ENCODE results near the gene IL22RA1. TPM values are rescaled to one million over a fixed set of nuclear protein-coding genes. Genes with fewer than 3 reads are reported as not detected.

Gene IL22RA1
- total and polyA plus RNA-seq, 2 experiments from 2014 or later, result 0.21 TPM; not detected in 1

- Histone ChIP-seq H3K79me2 (ENCODE audit: insufficient read depth) (no peaks in the 10 kb centered on the region), H3K4me1 (ENCODE audit: insufficient read depth) (no peaks in the 10 kb centered on the region), H3K9me3 (ENCODE audit: low read depth) (no peaks in the 10 kb centered on the region), H3K9me2 (ENCODE audit: insufficient read depth) (no peaks in the 10 kb centered on the region), H3K36me3 (ENCODE audit: low read depth) (no peaks in the 10 kb centered on the region), H3K27ac (no peak overlapping the region), H2AFZ (no peak overlapping the region), H3K9ac (no peak overlapping the region), H4K20me1 (ENCODE audit: insufficient read depth) (no peaks in the 10 kb centered on the region), H3K27me3 (replicated peaks; ENCODE audit: insufficient read depth) (no peaks in the 10 kb centered on the region), H3K4me3 (no peak overlapping the region), H3F3A (ENCODE audit: insufficient read depth) (no peaks in the 10 kb centered on the region), H3K4me2 (ENCODE audit: unreplicated experiment) (no peak overlapping the region)
- in situ Hi-C loops (cut with MboI), result no loop called here
- TF ChIP-seq EZH2 (IDR thresholded peaks at IDR 0.05; ENCODE audit: insufficient read depth, poor library complexity, severe bottlenecking) (no peak), EZH2phosphoT487 (IDR thresholded peaks at IDR 0.05; ENCODE audit: insufficient read depth, low read depth) (no peak)
- 74 to 76% methylated on average over 9 of the region's 9 CpGs for WGBS, 2 experiments (ENCODE audit: low coverage in 1 of 2, low lambda C conversion rate in 2 of 2, missing lambda C conversion rate in 2 of 2)
- DNase-seq, result no peak
These were observed 49.2 kb downstream of the IL22RA1 start for GRCh38 chr1:24093732-24094131.

GRCh38 chr1:24092979-24093378 is 50.0 kb downstream of the IL22RA1 start:
- Histone ChIP-seq H3K4me1 (ENCODE audit: insufficient read depth) (no peaks in the 10 kb centered on the region), H3K4me3 (no peak overlapping the region), H2AFZ (no peak overlapping the region), H3K27me3 (replicated peaks; ENCODE audit: insufficient read depth) (no peaks in the 10 kb centered on the region), H3K36me3 (ENCODE audit: low read depth) (no peaks in the 10 kb centered on the region), H4K20me1 (ENCODE audit: insufficient read depth) (no peaks in the 10 kb centered on the region), H3K9ac (no peak overlapping the region), H3K4me2 (ENCODE audit: unreplicated experiment) (no peak overlapping the region), H3K9me2 (ENCODE audit: insufficient read depth) (no peaks in the 10 kb centered on the region), H3K27ac (no peak overlapping the region), H3K79me2 (ENCODE audit: insufficient read depth) (no peaks in the 10 kb centered on the region), H3F3A (ENCODE audit: insufficient read depth) (no peaks in the 10 kb centered on the region), H3K9me3 (ENCODE audit: low read depth) (no peaks in the 10 kb centered on the region)
- no peak for TF ChIP-seq EZH2 (IDR thresholded peaks at IDR 0.05; ENCODE audit: insufficient read depth, poor library complexity, severe bottlenecking)
- no peak for TF ChIP-seq EZH2phosphoT487 (IDR thresholded peaks at IDR 0.05; ENCODE audit: insufficient read depth, low read depth)
- 86 to 93% methylated on average over 8 to 9 of the region's 9 CpGs for WGBS, 2 experiments (ENCODE audit: low coverage in 1 of 2, low lambda C conversion rate in 2 of 2, missing lambda C conversion rate in 2 of 2)
- no peak for DNase-seq
- in situ Hi-C loops (cut with MboI), result no loop called here

- WGBS, 2 experiments (ENCODE audit: low coverage in 1 of 2, low lambda C conversion rate in 2 of 2, missing lambda C conversion rate in 2 of 2), result 76 to 77% methylated on average over 12 to 13 of the region's 13 CpGs
- Histone ChIP-seq H3K9me2 (ENCODE audit: insufficient read depth) (no peaks in the 10 kb centered on the region), H4K20me1 (ENCODE audit: insufficient read depth) (no peaks in the 10 kb centered on the region)
These were observed 50.9 kb downstream of the IL22RA1 start for GRCh38 chr1:24091971-24092482.

GRCh38 chr1:24090736-24091135 is 52.2 kb downstream of the IL22RA1 start:
- peaks cover 4% of the 10 kb centered on the region; the same call in 1 of the 2 replicates for H3K4me1 ChIP-seq (ENCODE audit: insufficient read depth)
- in situ Hi-C loops (cut with MboI), result no loop called here
- no peaks in the 10 kb centered on the region for H3K79me2 ChIP-seq (ENCODE audit: insufficient read depth)

More at GRCh38 chr1:24091971-24092482, 50.9 kb downstream of the IL22RA1 start:
- TF ChIP-seq EZH2phosphoT487 (IDR thresholded peaks at IDR 0.05; ENCODE audit: insufficient read depth, low read depth), result no peak
- no peak for TF ChIP-seq EZH2 (IDR thresholded peaks at IDR 0.05; ENCODE audit: insufficient read depth, poor library complexity, severe bottlenecking)
- H3K79me2 ChIP-seq (ENCODE audit: insufficient read depth), result no peaks in the 10 kb centered on the region
- H3K27ac ChIP-seq, result no peak overlapping the region
- no peak overlapping the region for H3K4me2 ChIP-seq (ENCODE audit: unreplicated experiment)
- no peaks in the 10 kb centered on the region for H3F3A ChIP-seq (ENCODE audit: insufficient read depth)
- DNase-seq, result peak; percentile 20
- no peaks in the 10 kb centered on the region for H3K27me3 ChIP-seq (replicated peaks; ENCODE audit: insufficient read depth)
- in situ Hi-C loops (cut with MboI), result no loop called here
- no peaks in the 10 kb centered on the region for H3K4me1 ChIP-seq (ENCODE audit: insufficient read depth)
- H3K4me3 ChIP-seq, result no peak overlapping the region
- H3K9ac ChIP-seq, result no peak overlapping the region
- no peaks in the 10 kb centered on the region for H3K36me3 ChIP-seq (ENCODE audit: low read depth)
- H2AFZ ChIP-seq, result no peak overlapping the region
- no peaks in the 10 kb centered on the region for H3K9me3 ChIP-seq (ENCODE audit: low read depth)

More at GRCh38 chr1:24090736-24091135, 52.2 kb downstream of the IL22RA1 start:
- no peaks in the 10 kb centered on the region for H3K9me2 ChIP-seq (ENCODE audit: insufficient read depth)
- no peak overlapping the region for H3K4me2 ChIP-seq (ENCODE audit: unreplicated experiment)
- no peak for TF ChIP-seq EZH2phosphoT487 (IDR thresholded peaks at IDR 0.05; ENCODE audit: insufficient read depth, low read depth)
- H3K36me3 ChIP-seq (ENCODE audit: low read depth), result no peaks in the 10 kb centered on the region
- 92 to 95% methylated on average over 10 to 11 of the region's 11 CpGs for WGBS, 2 experiments (ENCODE audit: low coverage in 1 of 2, low lambda C conversion rate in 2 of 2, missing lambda C conversion rate in 2 of 2)
- no peaks in the 10 kb centered on the region for H4K20me1 ChIP-seq (ENCODE audit: insufficient read depth)
- H3K27ac ChIP-seq, result no peak overlapping the region
- no peaks in the 10 kb centered on the region for H3F3A ChIP-seq (ENCODE audit: insufficient read depth)
- no peak overlapping the region for H3K9ac ChIP-seq
- DNase-seq, result no peak
- H3K9me3 ChIP-seq (ENCODE audit: low read depth), result no peaks in the 10 kb centered on the region
- no peak overlapping the region for H2AFZ ChIP-seq
- H3K27me3 ChIP-seq (replicated peaks; ENCODE audit: insufficient read depth), result no peaks in the 10 kb centered on the region
- no peak overlapping the region for H3K4me3 ChIP-seq
